Measurements from ENCODE around the gene GCFC2.

- TF ChIP-seq ZNF230 (CRISPR knock-in tag; IDR thresholded peaks at IDR 0.05) = peak; percentile 90
- peak; percentile 81 for TF ChIP-seq CREB1 (IDR thresholded peaks at IDR 0.05)
- peak; percentile 90 for TF ChIP-seq CREB1 (CRISPR knock-in tag; IDR thresholded peaks at IDR 0.05)
- TF ChIP-seq SMC3 (IDR thresholded peaks at IDR 0.05; ENCODE audit: low read length) = no peak
- TF ChIP-seq ZSCAN30 (CRISPR knock-in tag; IDR thresholded peaks at IDR 0.05) = 0 out of 2 replicates have a peak, but pooled peaks have one; percentile 60
- TF ChIP-seq EZH2 (conservative IDR thresholded peaks at IDR 0.05; ENCODE audit: low read depth, low read length) = no peak
- no peak; the same call in 2 of the 3 replicates for TF ChIP-seq MXI1 (IDR thresholded peaks at IDR 0.05; ENCODE audit: borderline replicate concordance, low read depth, low read length)
- TF ChIP-seq, protein P1, sequence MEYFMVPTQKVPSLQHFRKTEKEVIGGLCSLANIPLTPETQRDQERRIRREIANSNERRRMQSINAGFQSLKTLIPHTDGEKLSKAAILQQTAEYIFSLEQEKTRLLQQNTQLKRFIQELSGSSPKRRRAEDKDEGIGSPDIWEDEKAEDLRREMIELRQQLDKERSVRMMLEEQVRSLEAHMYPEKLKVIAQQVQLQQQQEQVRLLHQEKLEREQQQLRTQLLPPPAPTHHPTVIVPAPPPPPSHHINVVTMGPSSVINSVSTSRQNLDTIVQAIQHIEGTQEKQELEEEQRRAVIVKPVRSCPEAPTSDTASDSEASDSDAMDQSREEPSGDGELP (IDR thresholded peaks at IDR 0.05; ENCODE audit: borderline replicate concordance, low read depth) = peak; percentile 52; the same call in 1 of the 2 replicates
Observed at GRCh38 chr2:75646583-75647425, 63.9 kb downstream of the GCFC2 start, which contains the start of gene MRPL19.
